BE2C (cell line): ENCODE data around the gene FGF19.

Experiments used
- DNase-seq: peaks from one replicate; pipeline ENCODE4 v3.0.0-alpha.2; 2020
- H3K27me3 ChIP-seq: fragments of 250-450 bp; sonication (Bioruptor Pico); 2 replicates; pipeline ENCODE4 v1.5.1; 2020; ENCODE audit warnings: mild to moderate bottlenecking
- H3K36me3 ChIP-seq: fragments of 250-450 bp; sonication (Bioruptor Pico); 2 replicates; pipeline ENCODE4 v1.5.1; 2020; ENCODE audit warnings: mild to moderate bottlenecking
- H3K4me1 ChIP-seq: fragments of 250-450 bp; sonication (Bioruptor Pico); 2 replicates; pipeline ENCODE4 v1.5.1; 2020
- H3K4me3 ChIP-seq: 2 replicates; pipeline ENCODE4 v1.5.1; 2011; ENCODE audit warnings: low read depth, low read length
- H3K9me3 ChIP-seq: fragments of 250-450 bp; sonication (Bioruptor Pico); 2 replicates; pipeline ENCODE4 v1.5.1; 2020
- CTCF ChIP-seq: IDR thresholded peaks from 2 replicates; pipeline ENCODE4 v1.5.1; 2012; ENCODE audit warnings: mild to moderate bottlenecking, low read depth, low read length

Gene FGF19

GRCh38 chr11:69667619-69668604, 35.9 kb downstream of the FGF19 start:
- no peak for DNase-seq
- TF ChIP-seq CTCF = no peak
- no peaks in the 10 kb centered on the region for H3K27me3 ChIP-seq
- H3K4me1 ChIP-seq = peaks cover 5% of the 10 kb centered on the region
- H3K4me3 ChIP-seq = no peak overlapping the region
- H3K36me3 ChIP-seq = peaks cover 41% of the 10 kb centered on the region
- H3K9me3 ChIP-seq = no peaks in the 10 kb centered on the region

DNA sequence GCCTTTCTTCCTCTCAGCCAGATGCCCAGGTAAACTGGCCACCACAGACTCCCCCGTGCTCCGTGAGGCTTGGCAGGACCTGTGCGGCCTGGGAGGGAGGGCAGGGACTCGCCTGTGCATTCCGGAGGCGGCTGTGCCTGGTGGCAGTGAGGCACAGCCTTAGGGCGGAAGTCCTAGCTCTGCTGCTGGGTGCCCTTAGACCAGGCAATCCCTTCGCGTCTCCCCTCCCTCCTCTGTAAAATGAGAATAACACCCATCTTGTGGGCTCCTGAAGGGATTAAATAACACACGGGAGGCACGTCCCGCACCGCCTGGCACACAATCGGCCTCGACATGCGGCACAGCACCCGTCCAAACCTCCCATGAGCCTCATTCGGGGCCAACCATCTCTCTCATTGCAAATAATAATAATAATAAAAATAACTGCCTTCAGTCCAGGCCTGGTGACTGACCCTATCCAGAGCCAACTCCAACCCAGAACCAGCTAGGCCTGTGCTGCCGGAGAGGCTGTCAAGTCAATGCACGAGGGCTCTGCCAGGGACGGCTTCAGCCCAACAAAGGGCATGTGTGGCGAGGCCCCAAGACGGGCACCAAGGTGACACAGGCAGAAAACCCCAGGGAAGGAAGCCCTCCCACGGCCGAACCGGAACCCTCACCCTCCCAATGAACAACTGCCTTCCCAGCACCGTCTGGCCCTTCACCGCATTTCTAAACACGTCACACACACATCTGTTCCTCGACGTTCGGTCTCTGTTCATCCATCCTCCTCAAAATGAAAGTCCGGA, 36.9 kb downstream of the FGF19 start:
- no peak for TF ChIP-seq CTCF
- Histone ChIP-seq H3K36me3 (peaks cover 39% of the 10 kb centered on the region), H3K27me3 (no peaks in the 10 kb centered on the region), H3K4me3 (no peak overlapping the region), H3K4me1 (peaks cover 5% of the 10 kb centered on the region), H3K9me3 (no peaks in the 10 kb centered on the region)
- no peak for DNase-seq

- no peak for TF ChIP-seq CTCF
- peaks cover 32% of the 10 kb centered on the region for H3K36me3 ChIP-seq
- no peaks in the 10 kb centered on the region for H3K27me3 ChIP-seq
- peaks cover 5% of the 10 kb centered on the region for H3K4me1 ChIP-seq
- no peak for DNase-seq
- no peaks in the 10 kb centered on the region for H3K9me3 ChIP-seq
- H3K4me3 ChIP-seq = no peak overlapping the region
Observed at GRCh38 chr11:69666261-69666660, 37.6 kb downstream of the FGF19 start.

DNA sequence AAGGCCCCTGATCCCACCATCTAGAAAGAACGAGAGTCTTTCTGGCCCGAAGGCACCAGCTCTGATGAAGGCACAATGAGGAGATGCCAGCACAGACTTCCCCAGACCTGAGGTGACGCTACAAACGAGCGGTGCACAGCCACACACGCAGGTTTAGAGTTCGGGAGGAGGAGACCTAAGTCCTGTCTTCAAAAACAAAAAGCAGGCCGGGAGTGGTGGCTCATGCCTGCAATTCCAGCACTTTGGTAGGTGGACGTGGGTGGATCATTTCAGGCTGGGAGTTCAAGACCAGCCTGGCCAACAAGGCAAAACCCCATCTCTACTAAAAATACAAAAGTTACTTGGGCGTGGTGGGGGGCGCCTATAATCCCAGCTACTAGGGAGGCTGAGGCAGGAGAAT, 38.2 kb downstream of the FGF19 start:
- Histone ChIP-seq H3K27me3 (no peaks in the 10 kb centered on the region), H3K9me3 (no peaks in the 10 kb centered on the region), H3K36me3 (peaks cover 26% of the 10 kb centered on the region), H3K4me3 (no peak overlapping the region), H3K4me1 (peaks cover 4% of the 10 kb centered on the region)
- TF ChIP-seq CTCF = no peak
- DNase-seq = no peak

- no peaks in the 10 kb centered on the region for H3K4me1 ChIP-seq
- peaks cover 25% of the 10 kb centered on the region for H3K36me3 ChIP-seq
- no peak overlapping the region for H3K4me3 ChIP-seq
- no peak for DNase-seq
- TF ChIP-seq CTCF = no peak
- no peaks in the 10 kb centered on the region for H3K27me3 ChIP-seq
- no peaks in the 10 kb centered on the region for H3K9me3 ChIP-seq
Observed at GRCh38 chr11:69664901-69665300, 38.9 kb downstream of the FGF19 start.
